Cerebellar nuclear complex (tissue), 1 donor: ENCODE measurements around the gene ADGRL1.
"Not testable (repeated sequence)": the region's sequence is repeated elsewhere in the genome, so short reads cannot be mapped to it uniquely, and the experiment has no call there.

Experiments used
- DNase-seq, 2 experiments: peaks; one replicate each; lab custom pipeline; 2025; lab: John Stamatoyannopoulos, UW

The ADGRL1 gene

GRCh38 chr19:14189415-14189814 lies 16.6 kb downstream of the ADGRL1 start:
- no peak for DNase-seq

GRCh38 chr19:14188086-14188485 lies 17.9 kb downstream of the ADGRL1 start:
- DNase-seq = not testable (repeated sequence)

- no peak for DNase-seq
Measured at GRCh38 chr19:14187561-14187960, 18.4 kb downstream of the ADGRL1 start.

GRCh38 chr19:14186684-14187083 lies 19.3 kb downstream of the ADGRL1 start:
- not testable (repeated sequence) for DNase-seq

- DNase-seq = not testable (repeated sequence)
Measured at GRCh38 chr19:14185691-14186090, 20.3 kb downstream of the ADGRL1 start.

- DNase-seq = no peak
Measured at GRCh38 chr19:14185158-14185557, 20.8 kb downstream of the ADGRL1 start.

GRCh38 chr19:14183741-14184350 lies 22.1 kb downstream of the ADGRL1 start:
- DNase-seq = no peak

- DNase-seq = no peak
Measured at GRCh38 chr19:14182476-14182875, 23.5 kb downstream of the ADGRL1 start.

- DNase-seq = peak in 1 of 2 experiments; percentile 61
Measured at GRCh38 chr19:14181906-14182305, 24.1 kb downstream of the ADGRL1 start.

GRCh38 chr19:14181199-14181598 lies 24.8 kb downstream of the ADGRL1 start:
- not testable (repeated sequence) for DNase-seq

- DNase-seq = no peak
Measured at GRCh38 chr19:14177496-14178074, 28.4 kb downstream of the ADGRL1 start.

GRCh38 chr19:14175351-14175792 lies 30.6 kb downstream of the ADGRL1 start:
- no peak for DNase-seq

GRCh38 chr19:14174883-14175282 lies 31.1 kb downstream of the ADGRL1 start:
- DNase-seq = no peak

- no peak for DNase-seq
Measured at GRCh38 chr19:14168993-14169392, 37.0 kb downstream of the ADGRL1 start.

- DNase-seq = no peak
Measured at GRCh38 chr19:14168259-14168972, 37.6 kb downstream of the ADGRL1 start.

GRCh38 chr19:14167576-14168138 lies 38.3 kb downstream of the ADGRL1 start:
- no peak for DNase-seq

- no peak for DNase-seq
Measured at GRCh38 chr19:14166999-14167575, 38.9 kb downstream of the ADGRL1 start.

GRCh38 chr19:14165990-14166830 lies 39.8 kb downstream of the ADGRL1 start:
- DNase-seq = no peak

GRCh38 chr19:14164724-14165493 lies 41.1 kb downstream of the ADGRL1 start:
- DNase-seq = no peak

- DNase-seq = no peak
Measured at GRCh38 chr19:14164082-14164481, 41.9 kb downstream of the ADGRL1 start.

- no peak for DNase-seq
Measured at GRCh38 chr19:14162871-14163297, 43.1 kb downstream of the ADGRL1 start.
